ENCODE measurements around the gene ZNF282. TPM values are rescaled to one million over a fixed set of nuclear protein-coding genes. Genes with fewer than 3 reads are reported as not detected.
"Not testable (repeated sequence)": the region's sequence is repeated elsewhere in the genome, so short reads cannot be mapped to it uniquely, and the experiment has no call there.

ZNF282 gene
- total RNA-seq, 1 donor from 2014 or later = 27.5 TPM

DNA sequence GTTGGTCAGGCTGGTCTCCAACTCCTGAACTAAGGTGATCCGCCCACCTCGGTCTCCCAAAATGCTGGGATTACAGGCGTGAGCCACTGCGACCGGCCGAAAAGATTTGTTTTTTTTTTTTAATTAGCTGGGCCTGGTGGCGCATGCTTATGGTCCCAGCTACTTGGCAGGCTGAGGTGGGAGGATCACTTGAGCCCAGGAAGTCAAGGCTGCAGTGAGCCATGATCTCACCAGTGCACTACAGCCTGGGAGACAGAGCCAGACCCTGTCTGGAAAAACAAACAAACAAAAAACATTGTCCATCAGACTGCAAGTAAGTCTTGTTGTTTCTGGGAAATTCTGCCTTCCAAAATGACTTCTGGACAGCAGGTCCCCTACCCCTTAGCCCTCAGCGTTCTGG, 27.8 kb downstream of the ZNF282 start:
- no peak for DNase-seq (ENCODE audit: low read depth)

GRCh38 chr7:149223761-149224160, 28.4 kb downstream of the ZNF282 start:
- no peak for DNase-seq (ENCODE audit: low read depth)

- DNase-seq (ENCODE audit: low read depth) = no peak
Measured at GRCh38 chr7:149224352-149224751, 29.0 kb downstream of the ZNF282 start.

DNA sequence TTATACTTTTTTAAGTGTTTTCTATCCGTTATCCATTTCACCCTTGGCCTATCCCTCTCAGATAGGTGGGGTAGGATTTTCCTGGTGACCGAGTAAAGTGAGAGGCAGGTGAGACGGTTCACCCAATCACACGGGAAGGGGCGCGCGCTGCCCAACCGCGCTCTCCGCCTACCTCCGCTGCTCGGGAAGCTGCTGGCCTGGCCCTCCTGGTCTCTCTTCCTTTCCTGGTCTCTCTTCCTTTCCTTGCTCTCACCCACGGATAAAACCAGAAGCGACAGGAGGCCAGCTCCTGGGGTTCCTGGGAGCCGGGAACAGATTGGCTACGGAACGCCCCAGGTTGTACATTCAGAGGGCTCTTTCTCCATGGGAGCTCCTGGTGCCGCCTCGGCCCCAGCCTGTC, 29.8 kb downstream of the ZNF282 start:
- DNase-seq (ENCODE audit: low read depth) = no peak

- DNase-seq (ENCODE audit: low read depth) = no peak
Measured at GRCh38 chr7:149225656-149226055, 30.3 kb downstream of the ZNF282 start.

- not testable (repeated sequence) for DNase-seq (ENCODE audit: low read depth)
Measured at GRCh38 chr7:149226366-149226765, 31.0 kb downstream of the ZNF282 start.

DNA sequence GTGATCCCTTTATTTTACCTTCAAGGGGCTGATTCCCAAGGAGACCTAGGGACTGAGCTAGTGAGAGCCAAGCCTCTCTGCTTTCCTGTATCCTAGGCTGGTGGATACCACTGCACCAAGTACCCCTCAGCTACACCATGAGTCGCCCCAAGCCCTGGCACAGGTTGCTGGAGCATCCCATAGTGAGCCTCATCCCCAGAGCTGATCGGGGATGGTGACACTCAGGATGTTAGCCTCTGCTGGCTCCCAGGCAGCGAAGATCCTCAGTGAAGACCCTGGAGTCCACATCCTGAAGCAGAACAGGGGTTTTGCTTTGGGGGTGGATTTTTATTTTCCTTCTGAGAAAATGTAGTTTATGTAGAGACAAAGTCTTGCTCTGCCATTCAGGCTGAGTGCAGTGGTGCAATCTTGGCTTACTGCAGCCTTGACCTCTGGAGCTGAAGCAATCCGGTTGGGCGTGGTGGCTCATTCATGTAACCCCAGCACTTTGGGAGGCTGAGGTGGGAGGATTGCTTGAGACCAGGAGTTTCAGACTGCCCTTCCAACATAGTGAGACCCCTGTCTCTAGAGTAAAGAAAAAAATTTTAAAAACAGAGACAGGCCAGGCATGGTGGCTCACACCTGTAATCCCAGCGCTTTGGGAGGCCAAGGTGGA, 31.6 kb downstream of the ZNF282 start:
- no peak for DNase-seq (ENCODE audit: low read depth)

- DNase-seq (ENCODE audit: low read depth) = no peak
Measured at GRCh38 chr7:149228831-149229471, 33.6 kb downstream of the ZNF282 start.

DNA sequence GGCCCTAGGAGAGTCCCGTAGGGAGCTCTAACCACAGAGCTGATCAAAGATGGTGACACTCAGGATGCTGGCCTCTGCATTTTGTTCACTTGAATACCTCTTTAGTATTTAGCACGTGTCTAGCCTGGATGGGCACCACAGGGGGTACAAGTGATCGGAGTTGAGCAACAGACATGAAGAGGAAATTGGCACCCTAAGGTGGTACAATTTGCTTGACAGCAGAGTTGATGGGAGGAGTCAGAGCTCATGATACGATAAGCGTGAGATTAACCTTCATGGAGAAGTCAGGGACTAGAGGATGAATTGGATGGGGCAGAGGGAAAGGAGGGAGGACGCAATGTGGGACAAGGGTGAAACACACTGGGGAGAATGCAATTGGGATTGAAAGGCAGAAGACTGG, 34.2 kb downstream of the ZNF282 start:
- DNase-seq (ENCODE audit: low read depth) = no peak

GRCh38 chr7:149232362-149232761, 37.0 kb downstream of the ZNF282 start:
- no peak for DNase-seq (ENCODE audit: low read depth)

DNA sequence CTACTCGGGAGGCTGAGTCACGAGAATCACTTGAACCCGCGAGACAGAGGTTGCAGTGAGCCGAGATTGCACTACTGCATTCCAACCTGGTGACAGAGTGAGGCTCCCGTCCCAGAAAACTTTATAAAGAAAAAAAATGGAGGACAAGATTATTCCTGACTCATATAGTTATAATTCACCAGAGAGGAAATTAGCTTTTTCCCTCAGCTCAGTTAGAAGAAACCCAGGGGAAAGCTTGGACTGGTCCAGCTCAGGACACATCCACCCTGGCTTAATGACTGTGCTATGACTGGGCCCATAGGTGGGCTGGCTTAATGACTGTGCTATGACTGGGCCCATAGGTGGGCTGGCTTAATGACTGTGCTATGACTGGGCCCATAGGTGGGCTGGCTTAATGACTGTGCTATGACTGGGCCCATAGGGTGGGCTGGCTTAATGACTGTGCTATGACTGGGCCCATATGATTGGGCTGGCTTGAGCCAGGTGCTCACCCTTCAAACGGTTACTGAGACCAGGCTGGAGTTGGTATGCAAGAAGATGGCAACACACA, 38.4 kb downstream of the ZNF282 start:
- DNase-seq (ENCODE audit: low read depth) = peak; percentile 71

DNA sequence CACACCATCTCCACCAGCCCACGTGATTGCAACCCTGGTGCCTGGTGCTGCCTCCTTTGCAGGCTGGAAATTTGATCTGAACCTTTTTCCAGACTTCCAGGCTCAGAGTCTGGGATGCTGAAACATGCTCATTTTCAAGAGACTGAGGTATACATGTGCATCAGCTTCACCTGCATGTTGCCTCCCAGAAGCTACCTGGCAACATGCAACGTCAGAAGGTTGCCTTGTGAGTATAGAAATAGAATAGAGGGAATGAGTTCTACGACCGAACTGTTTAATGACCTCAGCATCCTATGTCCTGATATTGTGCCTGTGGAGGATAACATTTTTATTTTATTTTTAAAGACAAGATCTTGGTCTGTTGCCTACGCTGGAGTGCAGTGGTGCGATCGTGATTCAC, 42.2 kb downstream of the ZNF282 start:
- no peak for DNase-seq (ENCODE audit: low read depth)

- no peak for DNase-seq (ENCODE audit: low read depth)
Measured at GRCh38 chr7:149238051-149238450, 42.7 kb downstream of the ZNF282 start.

- DNase-seq (ENCODE audit: low read depth) = peak; percentile 96
Measured at GRCh38 chr7:149239345-149240143, 44.2 kb downstream of the ZNF282 start, which contains the start of gene ZNF212. Gene ZNF212, plus strand, starts transcription at chr7:149239651. Its CDS starts 128 bp downstream, at chr7:149239779.

GRCh38 chr7:149240637-149241036, 45.3 kb downstream of the ZNF282 start:
- DNase-seq (ENCODE audit: low read depth) = no peak

- DNase-seq (ENCODE audit: low read depth) = no peak
Measured at GRCh38 chr7:149241696-149242095, 46.4 kb downstream of the ZNF282 start.

GRCh38 chr7:149245244-149245643, 49.9 kb downstream of the ZNF282 start:
- no peak for DNase-seq (ENCODE audit: low read depth)

DNA sequence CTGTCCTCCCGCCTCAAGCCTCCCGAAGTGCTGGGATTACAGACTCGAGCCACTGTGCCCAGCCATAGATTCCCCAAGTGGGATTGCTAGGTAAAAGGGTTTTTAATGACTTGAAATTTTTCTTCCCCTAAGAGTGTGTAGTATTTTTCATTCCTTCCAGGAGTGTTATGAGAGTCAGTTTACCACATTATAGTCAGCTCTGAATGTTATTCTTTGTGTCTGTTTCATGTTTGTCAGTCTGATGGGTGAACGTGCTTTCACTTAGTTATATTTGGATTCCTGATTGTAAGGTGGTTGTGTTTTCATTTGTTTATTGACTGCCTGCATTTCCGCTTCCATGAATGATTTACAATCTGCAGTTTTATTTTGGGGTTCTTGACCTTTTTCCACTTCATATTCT, 50.4 kb downstream of the ZNF282 start:
- no peak for DNase-seq (ENCODE audit: low read depth)

- DNase-seq (ENCODE audit: low read depth) = no peak
Measured at GRCh38 chr7:149248777-149249176, 53.4 kb downstream of the ZNF282 start.

DNA sequence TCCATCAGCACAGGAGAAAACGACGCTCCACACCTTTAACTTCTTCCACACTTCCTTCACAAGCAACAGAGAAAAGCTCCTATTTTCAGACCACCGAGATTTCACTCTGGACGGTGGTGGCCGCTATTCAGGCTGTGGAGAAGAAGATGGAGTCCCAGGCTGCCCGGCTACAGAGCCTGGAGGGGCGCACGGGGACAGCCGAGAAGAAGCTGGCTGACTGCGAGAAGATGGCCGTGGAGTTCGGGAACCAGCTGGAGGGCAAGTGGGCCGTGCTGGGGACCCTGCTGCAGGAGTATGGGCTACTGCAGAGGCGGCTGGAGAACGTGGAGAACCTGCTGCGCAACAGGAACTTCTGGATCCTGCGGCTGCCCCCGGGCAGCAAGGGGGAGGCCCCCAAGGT, 54.8 kb downstream of the ZNF282 start:
- DNase-seq (ENCODE audit: low read depth) = not testable (repeated sequence)

GRCh38 chr7:149251518-149251917, 56.2 kb downstream of the ZNF282 start:
- DNase-seq (ENCODE audit: low read depth) = not testable (repeated sequence)

GRCh38 chr7:149252378-149252777, 57.0 kb downstream of the ZNF282 start:
- DNase-seq (ENCODE audit: low read depth) = no peak

All from myocyte (in vitro differentiated cells).